Suprapubic skin (tissue), 3 donors: ENCODE data around the gene CYP26B1.

Experiments
- POLR2A ChIP-seq, 2 donors: fragments of 450-650 bp; IDR thresholded peaks; one replicate each; pipeline ENCODE4 v1.6.1; 2017; ENCODE audit warnings: antibody characterized with exemption in 2 of 2, mild to moderate bottlenecking in 2 of 2, moderate library complexity in 2 of 2
- TF ChIP-seq, protein P1 (sequence below), 2 donors: fragments of 200-600 bp in 1 of 2; fragments of 450-650 bp in 1 of 2; sonication (generic) in 1 of 2; IDR thresholded peaks; one replicate each; pipeline ENCODE4 v1.5.1; 2016 to 2019; ENCODE audit warnings: antibody characterized with exemption in 2 of 2, mild to moderate bottlenecking in 1 of 2, moderate library complexity in 1 of 2

DNA sequence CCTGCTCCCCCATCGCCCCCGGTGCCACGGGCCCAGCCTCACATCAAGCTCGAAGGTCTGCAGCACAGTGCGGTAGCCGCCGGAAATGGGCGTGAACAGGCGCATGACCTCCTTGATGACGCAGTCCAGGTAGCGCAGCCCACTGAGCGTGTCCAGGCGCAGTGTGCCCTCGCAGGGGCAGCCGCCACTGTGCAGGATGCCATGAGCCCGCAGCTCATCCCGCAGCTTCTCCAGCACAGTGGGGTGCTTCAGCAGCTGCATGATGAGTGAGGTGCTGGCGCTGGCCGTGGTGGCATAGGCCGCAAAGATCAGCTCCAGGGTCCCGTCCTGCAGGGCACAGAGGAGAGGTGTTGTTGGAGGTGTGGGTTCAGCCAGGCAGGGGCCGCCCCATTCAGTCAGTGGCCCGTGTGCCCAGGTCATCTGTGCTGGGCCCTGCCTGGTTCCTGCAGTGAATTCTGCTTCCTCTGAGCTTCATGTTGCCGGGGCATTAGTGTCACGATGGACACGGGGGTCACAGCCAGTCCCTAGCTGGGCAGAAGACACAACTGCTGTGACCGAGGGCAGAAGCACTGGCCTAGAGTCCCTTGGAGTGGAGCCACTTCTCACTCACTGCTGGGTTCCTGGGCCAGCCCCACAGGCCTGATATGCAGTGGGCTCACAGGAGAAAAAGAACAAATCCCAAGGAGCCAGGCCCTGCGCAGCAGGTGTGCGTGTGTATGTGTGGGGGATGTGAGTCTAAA lies 14.5 kb downstream of the CYP26B1 start:
- TF ChIP-seq, protein P1, sequence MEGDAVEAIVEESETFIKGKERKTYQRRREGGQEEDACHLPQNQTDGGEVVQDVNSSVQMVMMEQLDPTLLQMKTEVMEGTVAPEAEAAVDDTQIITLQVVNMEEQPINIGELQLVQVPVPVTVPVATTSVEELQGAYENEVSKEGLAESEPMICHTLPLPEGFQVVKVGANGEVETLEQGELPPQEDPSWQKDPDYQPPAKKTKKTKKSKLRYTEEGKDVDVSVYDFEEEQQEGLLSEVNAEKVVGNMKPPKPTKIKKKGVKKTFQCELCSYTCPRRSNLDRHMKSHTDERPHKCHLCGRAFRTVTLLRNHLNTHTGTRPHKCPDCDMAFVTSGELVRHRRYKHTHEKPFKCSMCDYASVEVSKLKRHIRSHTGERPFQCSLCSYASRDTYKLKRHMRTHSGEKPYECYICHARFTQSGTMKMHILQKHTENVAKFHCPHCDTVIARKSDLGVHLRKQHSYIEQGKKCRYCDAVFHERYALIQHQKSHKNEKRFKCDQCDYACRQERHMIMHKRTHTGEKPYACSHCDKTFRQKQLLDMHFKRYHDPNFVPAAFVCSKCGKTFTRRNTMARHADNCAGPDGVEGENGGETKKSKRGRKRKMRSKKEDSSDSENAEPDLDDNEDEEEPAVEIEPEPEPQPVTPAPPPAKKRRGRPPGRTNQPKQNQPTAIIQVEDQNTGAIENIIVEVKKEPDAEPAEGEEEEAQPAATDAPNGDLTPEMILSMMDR (IDR thresholded peaks at IDR 0.05): no peak
- TF ChIP-seq POLR2A (IDR thresholded peaks at IDR 0.05): no peak
